Measurements from ENCODE around the gene CCR5AS.

GRCh38 chr3:46422617-46423016 lies 15.8 kb upstream of the CCR5AS start:
- TF ChIP-seq, protein P1, sequence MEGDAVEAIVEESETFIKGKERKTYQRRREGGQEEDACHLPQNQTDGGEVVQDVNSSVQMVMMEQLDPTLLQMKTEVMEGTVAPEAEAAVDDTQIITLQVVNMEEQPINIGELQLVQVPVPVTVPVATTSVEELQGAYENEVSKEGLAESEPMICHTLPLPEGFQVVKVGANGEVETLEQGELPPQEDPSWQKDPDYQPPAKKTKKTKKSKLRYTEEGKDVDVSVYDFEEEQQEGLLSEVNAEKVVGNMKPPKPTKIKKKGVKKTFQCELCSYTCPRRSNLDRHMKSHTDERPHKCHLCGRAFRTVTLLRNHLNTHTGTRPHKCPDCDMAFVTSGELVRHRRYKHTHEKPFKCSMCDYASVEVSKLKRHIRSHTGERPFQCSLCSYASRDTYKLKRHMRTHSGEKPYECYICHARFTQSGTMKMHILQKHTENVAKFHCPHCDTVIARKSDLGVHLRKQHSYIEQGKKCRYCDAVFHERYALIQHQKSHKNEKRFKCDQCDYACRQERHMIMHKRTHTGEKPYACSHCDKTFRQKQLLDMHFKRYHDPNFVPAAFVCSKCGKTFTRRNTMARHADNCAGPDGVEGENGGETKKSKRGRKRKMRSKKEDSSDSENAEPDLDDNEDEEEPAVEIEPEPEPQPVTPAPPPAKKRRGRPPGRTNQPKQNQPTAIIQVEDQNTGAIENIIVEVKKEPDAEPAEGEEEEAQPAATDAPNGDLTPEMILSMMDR (conservative IDR thresholded peaks at IDR 0.05 in 1 of 2, IDR thresholded peaks at IDR 0.05 in 1 of 2; ENCODE audit: low read depth in 1 of 2, low read length in 2 of 2) = no peak
- TF ChIP-seq EZH2 (IDR thresholded peaks at IDR 0.05; ENCODE audit: low read length, missing control alignments) = no peak
